ENCODE data around the gene ADPRS. TPM values are rescaled to one million over a fixed set of nuclear protein-coding genes. Genes with fewer than 3 reads are reported as not detected.

ADPRS gene
- total RNA-seq, 4 donors from 2014 or later, result 23.8 to 43.4 (median 32.6) TPM

- peak; percentile 61 for ATAC-seq
- Histone ChIP-seq H3K4me3 (no peak overlapping the region), H3K9me3 (no peaks in the 10 kb centered on the region), H3K36me3 (peaks cover 0 to 35% of the 10 kb centered on the region in 2 donors), H3K27ac (peak overlapping the region; percentile 8 to 82 (median 70)), H3K4me1 (peaks cover 4 to 57% (median 28%) of the 10 kb centered on the region in 3 donors), H3K27me3 (no peaks in the 10 kb centered on the region)
- no peak for TF ChIP-seq POLR2A (IDR thresholded peaks at IDR 0.05)
- no peak for TF ChIP-seq EP300 (IDR thresholded peaks at IDR 0.05)
- TF ChIP-seq CTCF (IDR thresholded peaks at IDR 0.05), result peak in 3 of 4 experiments; percentile 81 to 82 (median 81)
- no peak for TF ChIP-seq POLR2AphosphoS5 (IDR thresholded peaks at IDR 0.05)
- 23 to 67% methylated on average over 3 to 4 of the region's 7 CpGs for WGBS, 2 donors (ENCODE audit: low coverage in 1 of 2)
These were observed 46.0 kb downstream of the ADPRS start for GRCh38 chr1:36134505-36135329.

- H3K27ac ChIP-seq, result peak overlapping the region; percentile 8 to 82 (median 70)
- H3K27me3 ChIP-seq, result no peaks in the 10 kb centered on the region
- H3K36me3 ChIP-seq, result peaks cover 0 to 41% of the 10 kb centered on the region in 2 donors
- no peak for ATAC-seq
- WGBS, 2 donors (ENCODE audit: low coverage in 1 of 2), result 35 to 62% methylated on average over 5 to 6 of the region's 6 CpGs
- peaks cover 8 to 62% (median 28%) of the 10 kb centered on the region in 3 donors for H3K4me1 ChIP-seq
- no peak overlapping the region for H3K4me3 ChIP-seq
- TF ChIP-seq POLR2A (IDR thresholded peaks at IDR 0.05) (no peak), POLR2AphosphoS5 (IDR thresholded peaks at IDR 0.05) (no peak), CTCF (IDR thresholded peaks at IDR 0.05) (no peak), EP300 (IDR thresholded peaks at IDR 0.05) (no peak)
- no peaks in the 10 kb centered on the region for H3K9me3 ChIP-seq
These were observed 46.6 kb downstream of the ADPRS start for GRCh38 chr1:36135330-36135667.

GRCh38 chr1:36135796-36136195, 47.1 kb downstream of the ADPRS start:
- ATAC-seq, result no peak

GRCh38 chr1:36136535-36136934, 47.8 kb downstream of the ADPRS start:
- peaks cover 0 to 41% of the 10 kb centered on the region in 2 donors for H3K36me3 ChIP-seq
- WGBS, 2 donors (ENCODE audit: low coverage in 1 of 2), result 0 to 17% methylated on average over 1 of the region's 1 CpG
- peak; percentile 93 for TF ChIP-seq POLR2AphosphoS5 (IDR thresholded peaks at IDR 0.05)
- TF ChIP-seq EP300 (IDR thresholded peaks at IDR 0.05), result no peak
- no peak for TF ChIP-seq POLR2A (IDR thresholded peaks at IDR 0.05)
- no peaks in the 10 kb centered on the region for H3K9me3 ChIP-seq
- H3K27ac ChIP-seq, result peak overlapping the region; percentile 34 to 82 (median 70)
- peak; percentile 76 for ATAC-seq
- H3K27me3 ChIP-seq, result no peaks in the 10 kb centered on the region
- H3K4me3 ChIP-seq, result no peak overlapping the region
- peaks cover 8 to 74% (median 28%) of the 10 kb centered on the region in 3 donors for H3K4me1 ChIP-seq

More at GRCh38 chr1:36135796-36136195, 47.1 kb downstream of the ADPRS start:
- TF ChIP-seq CTCF (IDR thresholded peaks at IDR 0.05), result no peak
- TF ChIP-seq POLR2A (IDR thresholded peaks at IDR 0.05), result no peak
- TF ChIP-seq POLR2AphosphoS5 (IDR thresholded peaks at IDR 0.05), result no peak
- TF ChIP-seq EP300 (IDR thresholded peaks at IDR 0.05), result no peak
- Histone ChIP-seq H3K4me3 (no peak overlapping the region), H3K4me1 (peaks cover 8 to 67% (median 28%) of the 10 kb centered on the region in 3 donors), H3K9me3 (no peaks in the 10 kb centered on the region), H3K27me3 (no peaks in the 10 kb centered on the region), H3K36me3 (peaks cover 0 to 41% of the 10 kb centered on the region in 2 donors), H3K27ac (peak overlapping the region; percentile 8 to 82 (median 70))

- WGBS, 2 donors (ENCODE audit: low coverage in 1 of 2), result 54% methylated on average over 3 of the region's 5 CpGs; no CpG with 5 or more reads in 1 of the 2 donors
- Histone ChIP-seq H3K27ac (peak overlapping the region; percentile 34 to 82 (median 70)), H3K4me1 (peaks cover 8 to 79% (median 30%) of the 10 kb centered on the region in 3 donors), H3K4me3 (no peak overlapping the region), H3K27me3 (no peaks in the 10 kb centered on the region), H3K9me3 (no peaks in the 10 kb centered on the region), H3K36me3 (peaks cover 0 to 41% of the 10 kb centered on the region in 2 donors)
- TF ChIP-seq EP300 (IDR thresholded peaks at IDR 0.05), result no peak
- no peak for TF ChIP-seq POLR2A (IDR thresholded peaks at IDR 0.05)
- peak; percentile 5 for TF ChIP-seq POLR2AphosphoS5 (IDR thresholded peaks at IDR 0.05)
- no peak for TF ChIP-seq CTCF (IDR thresholded peaks at IDR 0.05)
- ATAC-seq, result no peak
These were observed 48.5 kb downstream of the ADPRS start for GRCh38 chr1:36137226-36137625.

Measured in gastroesophageal sphincter (tissue), 4 donors.